ENCODE measurements around the gene HDGFL1.

GRCh38 chr6:22601984-22602383 lies 32.6 kb downstream of the HDGFL1 start:
- TF ChIP-seq CTCF (IDR thresholded peaks at IDR 0.05; ENCODE audit: poor library complexity) (no peak), EZH2 (IDR thresholded peaks at IDR 0.05; ENCODE audit: borderline replicate concordance) (no peak)

Data from hepatocyte (in vitro differentiated cells).